ENCODE measurements around the gene PER2. TPM values are rescaled to one million over a fixed set of nuclear protein-coding genes. Genes with fewer than 3 reads are reported as not detected.

Gene PER2
- total and polyA plus RNA-seq, 2 donors (not counting 1 experiment from before 2014, with no cell fraction given): 3.2 to 12.6 TPM

- no peak overlapping the region for H3K9ac ChIP-seq (ENCODE audit: low read length)
- Mint-ChIP-seq H3K4me3 (no peak overlapping the region), H3K27me3 (peaks cover under 1% of the 10 kb centered on the region), H3K27ac (no peak overlapping the region), H3K4me1 (peaks cover 9% of the 10 kb centered on the region), H3K9me3 (ENCODE audit: insufficient read depth) (no peaks in the 10 kb centered on the region)
- DNase-seq: no peak
- H3K27ac ChIP-seq (ENCODE audit: low read length in 2 of 2): no peak overlapping the region
- H3K4me2 ChIP-seq (replicated peaks; ENCODE audit: low read depth, low read length, poor library complexity, severe bottlenecking): no peak overlapping the region
- H3K4me1 ChIP-seq (ENCODE audit: control insufficient read depth in 2 of 2, insufficient read depth in 2 of 2, low read length in 2 of 2): peaks cover 4 to 7% of the 10 kb centered on the region in 2 donors
- H4K20me1 ChIP-seq (ENCODE audit: control insufficient read depth, insufficient read depth, low read length, poor library complexity, severe bottlenecking): no peaks in the 10 kb centered on the region
- intact Hi-C loops (cut with micrococcal nuclease): no loop called here
- WGBS (ENCODE audit: insufficient coverage): 87% methylated on average over 4 of the region's 11 CpGs
- peak overlapping the region; percentile 28 for H2AFZ ChIP-seq (ENCODE audit: insufficient read depth, low read depth, low read length, poor library complexity, severe bottlenecking)
- no peaks in the 10 kb centered on the region for H3K36me3 ChIP-seq (replicated peaks in 1 of 2; ENCODE audit: control extremely low read depth in 1 of 2, control insufficient read depth in 1 of 2, extremely low read depth in 1 of 2, insufficient read depth in 2 of 2, low read length in 1 of 2)
- no peak for TF ChIP-seq EZH2 (IDR thresholded peaks at IDR 0.05; ENCODE audit: borderline replicate concordance, insufficient read depth, low read depth, low read length, poor library complexity, severe bottlenecking)
- no peak for TF ChIP-seq CTCF (IDR thresholded peaks at IDR 0.05)
- no peak overlapping the region for H3K4me3 ChIP-seq (ENCODE audit: control extremely low read depth in 1 of 5, extremely low read depth in 1 of 5, insufficient read depth in 1 of 5, low read depth in 2 of 5, low read length in 4 of 5)
- no peaks in the 10 kb centered on the region for H3K27me3 ChIP-seq (replicated peaks in 1 of 4; ENCODE audit: control extremely low read depth in 1 of 4, control insufficient read depth in 3 of 4, insufficient read depth in 4 of 4, low read length in 3 of 4)
- H3K79me2 ChIP-seq (ENCODE audit: control insufficient read depth, insufficient read depth, low read length): no peaks in the 10 kb centered on the region
- ChIA-PET CTCF (no interaction called here), POLR2A (interaction anchor here (0.6 kb wide), 1 partner anchor 210 kb away, joined by 3 read pairs; no protein-coding TSS in a partner anchor)
- H3K9me3 ChIP-seq (ENCODE audit: control extremely low read depth in 1 of 3, control insufficient read depth in 2 of 3, insufficient read depth in 1 of 3, low read length in 2 of 3): no peaks in the 10 kb centered on the region
- ATAC-seq (ENCODE audit: low read depth): no peak
Observed at GRCh38 chr2:238305965-238306671, 17.7 kb upstream of the PER2 start.

- Mint-ChIP-seq H3K27me3 (peaks cover 2% of the 10 kb centered on the region), H3K27ac (no peak overlapping the region), H3K4me3 (no peak overlapping the region), H3K4me1 (peaks cover 8% of the 10 kb centered on the region), H3K9me3 (ENCODE audit: insufficient read depth) (no peaks in the 10 kb centered on the region)
- DNase-seq (no peak), ATAC-seq (ENCODE audit: low read depth) (no peak)
- H2AFZ ChIP-seq (ENCODE audit: insufficient read depth, low read depth, low read length, poor library complexity, severe bottlenecking): no peak overlapping the region
- ChIA-PET POLR2A (no interaction called here), CTCF (no interaction called here)
- no peaks in the 10 kb centered on the region for H3K9me3 ChIP-seq (ENCODE audit: control extremely low read depth in 1 of 3, control insufficient read depth in 2 of 3, insufficient read depth in 1 of 3, low read length in 2 of 3)
- TF ChIP-seq CTCF (IDR thresholded peaks at IDR 0.05): no peak
- no peak for TF ChIP-seq EZH2 (IDR thresholded peaks at IDR 0.05; ENCODE audit: borderline replicate concordance, insufficient read depth, low read depth, low read length, poor library complexity, severe bottlenecking)
- 96% methylated on average over 5 of the region's 12 CpGs for WGBS (ENCODE audit: insufficient coverage)
- no peak overlapping the region for H3K9ac ChIP-seq (ENCODE audit: low read length)
- no peak overlapping the region for H3K4me3 ChIP-seq (ENCODE audit: control extremely low read depth in 1 of 5, extremely low read depth in 1 of 5, insufficient read depth in 1 of 5, low read depth in 2 of 5, low read length in 4 of 5)
- H3K27ac ChIP-seq (ENCODE audit: low read length in 2 of 2): no peak overlapping the region
- H3K79me2 ChIP-seq (ENCODE audit: control insufficient read depth, insufficient read depth, low read length): no peaks in the 10 kb centered on the region
- no peaks in the 10 kb centered on the region for H3K27me3 ChIP-seq (replicated peaks in 1 of 4; ENCODE audit: control extremely low read depth in 1 of 4, control insufficient read depth in 3 of 4, insufficient read depth in 4 of 4, low read length in 3 of 4)
- H4K20me1 ChIP-seq (ENCODE audit: control insufficient read depth, insufficient read depth, low read length, poor library complexity, severe bottlenecking): no peaks in the 10 kb centered on the region
- no peak overlapping the region for H3K4me2 ChIP-seq (replicated peaks; ENCODE audit: low read depth, low read length, poor library complexity, severe bottlenecking)
- H3K36me3 ChIP-seq (replicated peaks in 1 of 2; ENCODE audit: control extremely low read depth in 1 of 2, control insufficient read depth in 1 of 2, extremely low read depth in 1 of 2, insufficient read depth in 2 of 2, low read length in 1 of 2): no peaks in the 10 kb centered on the region
- intact Hi-C loops (cut with micrococcal nuclease): no loop called here
- H3K4me1 ChIP-seq (ENCODE audit: control insufficient read depth in 2 of 2, insufficient read depth in 2 of 2, low read length in 2 of 2): peaks cover 4 to 7% of the 10 kb centered on the region in 2 donors
Observed at GRCh38 chr2:238305092-238305862, 16.9 kb upstream of the PER2 start.

Measured in B cell (primary cell).